Stimulated activated CD4-positive, alpha-beta T cell treated with anti-CD3 and anti-CD28 coated beads, TNF-alpha, amount 100 ng/mL, for 4 hours (primary cell): ENCODE measurements around the gene PZP.

Source experiments
- DNase-seq, 3 experiments: peaks; one replicate each; pipeline ENCODE4 v3.0.0-alpha.2; 2020; ENCODE audit warnings: low read depth in 3 of 3

Gene PZP

DNA sequence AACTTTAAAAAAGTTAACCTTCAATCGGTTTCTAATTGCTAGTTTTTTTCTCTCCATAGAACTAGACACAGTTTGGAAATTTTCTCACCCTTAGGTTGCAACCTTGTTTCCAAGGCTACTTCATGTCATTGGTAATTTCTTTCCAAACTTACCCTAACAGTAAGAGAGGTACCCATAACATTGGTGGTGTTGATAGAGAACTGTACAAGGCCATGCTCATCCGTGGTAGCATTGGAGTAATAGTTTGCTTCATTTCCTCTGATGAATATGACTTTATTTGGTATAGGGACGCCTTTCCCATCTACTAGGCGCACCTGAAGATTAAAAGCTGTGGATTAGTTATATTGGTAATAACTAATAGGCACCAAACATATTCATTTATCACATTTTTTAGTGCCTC is 104.1 kb downstream of the PZP start:
- no peak for DNase-seq

DNA sequence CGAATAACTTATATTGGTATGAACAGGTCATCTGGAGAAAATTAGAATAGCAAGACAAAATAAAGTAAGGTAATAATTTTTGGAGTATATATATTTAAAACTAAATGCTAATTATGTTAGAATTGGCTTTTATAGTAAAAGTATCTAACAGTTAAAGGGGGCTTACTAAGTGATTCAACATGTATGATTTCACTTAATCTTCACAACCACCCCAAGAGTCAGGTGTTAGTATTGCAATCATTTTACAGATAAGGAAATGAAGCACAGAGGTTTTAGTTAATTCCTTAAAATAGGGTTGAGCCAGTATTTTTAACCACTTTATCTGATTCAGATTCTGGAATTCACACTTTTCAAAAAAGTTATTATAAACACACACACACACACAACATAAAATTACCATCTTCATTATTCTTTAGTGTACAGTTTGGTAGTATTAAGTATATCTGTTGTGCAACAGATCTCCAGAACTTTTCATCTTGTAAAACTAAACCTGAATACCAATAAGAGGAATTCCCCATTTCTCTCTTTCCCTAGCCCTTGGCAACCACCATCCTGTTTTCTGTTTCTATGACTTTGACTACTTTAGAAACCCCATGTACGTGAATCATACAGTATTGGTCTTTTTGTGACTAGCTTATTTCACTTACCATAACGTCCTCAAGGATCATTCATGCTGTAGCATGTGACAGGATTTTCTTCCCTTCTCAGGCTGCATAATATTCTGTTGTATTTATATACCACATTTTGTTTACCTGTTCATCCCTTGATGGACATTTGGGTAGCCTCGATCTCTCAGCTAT is 104.9 kb downstream of the PZP start:
- no peak for DNase-seq

DNA sequence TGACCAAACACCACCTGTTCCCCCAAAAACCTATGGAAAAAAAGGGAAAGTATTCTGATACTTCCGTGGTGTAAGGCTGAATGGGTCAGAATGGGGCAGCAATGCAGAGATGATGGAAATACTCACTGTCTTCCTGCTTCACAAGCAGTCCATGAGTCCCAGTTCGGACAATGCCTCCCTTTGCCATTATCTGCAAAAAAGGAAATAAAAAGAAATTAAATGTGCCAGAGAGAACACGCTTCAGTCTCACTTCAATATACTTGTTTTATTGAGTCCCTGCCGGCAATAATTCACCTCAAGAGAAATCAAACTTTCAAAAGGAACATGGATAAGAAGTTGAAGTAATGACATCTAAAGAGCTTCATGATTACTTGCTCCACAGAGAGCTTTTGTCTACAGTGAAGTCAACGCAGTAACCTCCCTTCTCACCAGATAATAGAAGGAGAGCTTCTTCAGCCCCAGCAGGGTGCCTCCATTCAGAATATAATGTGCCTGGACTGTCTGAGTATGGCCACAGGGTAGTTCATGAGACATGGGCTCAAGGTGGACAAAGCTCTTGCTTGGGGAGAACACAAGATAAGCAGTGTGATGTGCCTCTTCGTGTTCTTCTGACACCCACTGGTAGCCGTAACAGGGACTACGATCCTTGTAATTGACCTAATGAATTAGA is 107.0 kb downstream of the PZP start:
- no peak for DNase-seq

DNA sequence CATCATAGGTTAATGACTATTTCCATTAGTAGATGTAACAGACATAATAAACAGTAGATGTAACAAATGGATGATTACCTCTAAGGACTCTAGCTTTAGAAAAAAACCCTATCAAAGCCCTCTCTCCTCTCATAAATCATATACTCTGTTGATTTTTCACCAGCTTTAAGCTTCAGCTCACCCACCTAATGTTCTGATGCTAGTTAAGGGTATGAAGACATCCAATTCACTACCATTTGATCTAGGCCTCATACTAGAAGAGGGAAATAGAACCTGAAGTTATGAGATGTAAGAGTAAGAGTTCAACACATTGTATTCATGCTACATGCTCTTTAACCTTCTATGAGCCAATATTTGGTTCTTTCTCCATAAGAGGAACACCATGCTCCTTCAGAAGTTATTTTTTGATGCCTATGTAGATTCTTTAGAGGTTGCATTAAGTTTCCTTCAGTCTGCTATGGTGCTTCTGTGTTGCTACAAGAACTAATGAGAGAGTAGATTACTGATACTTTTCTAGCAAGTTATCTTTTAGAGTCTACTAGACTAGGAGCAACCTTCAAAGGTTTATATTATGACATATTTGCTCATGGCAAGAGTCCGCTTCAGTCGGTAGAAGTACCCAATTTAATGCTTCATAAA is 108.5 kb downstream of the PZP start:
- DNase-seq, result no peak
